Gastrocnemius medialis (tissue), 4 donors: ENCODE results near the gene GDI1.

Experiments used
- POLR2A ChIP-seq, 2 donors: fragments of 450-650 bp; IDR thresholded peaks; one replicate each; pipeline ENCODE4 v1.6.1; 2017; ENCODE audit warnings: antibody characterized with exemption in 2 of 2, mild to moderate bottlenecking in 2 of 2, moderate library complexity in 2 of 2
- TF ChIP-seq, protein P1 (sequence below), 5 experiments: fragments of 450-650 bp in 3 of 5; fragments of 200-600 bp in 2 of 5; sonication (generic) in 2 of 5; IDR thresholded peaks in 4 of 5; conservative IDR thresholded peaks in 1 of 5; 1 replicate in 4 of 5; 2 replicates in 1 of 5; pipeline ENCODE4 v1.5.1; 2016 to 2019; ENCODE audit warnings: antibody characterized with exemption in 5 of 5, mild to moderate bottlenecking in 3 of 5, moderate library complexity in 3 of 5

- TF ChIP-seq, protein P1, sequence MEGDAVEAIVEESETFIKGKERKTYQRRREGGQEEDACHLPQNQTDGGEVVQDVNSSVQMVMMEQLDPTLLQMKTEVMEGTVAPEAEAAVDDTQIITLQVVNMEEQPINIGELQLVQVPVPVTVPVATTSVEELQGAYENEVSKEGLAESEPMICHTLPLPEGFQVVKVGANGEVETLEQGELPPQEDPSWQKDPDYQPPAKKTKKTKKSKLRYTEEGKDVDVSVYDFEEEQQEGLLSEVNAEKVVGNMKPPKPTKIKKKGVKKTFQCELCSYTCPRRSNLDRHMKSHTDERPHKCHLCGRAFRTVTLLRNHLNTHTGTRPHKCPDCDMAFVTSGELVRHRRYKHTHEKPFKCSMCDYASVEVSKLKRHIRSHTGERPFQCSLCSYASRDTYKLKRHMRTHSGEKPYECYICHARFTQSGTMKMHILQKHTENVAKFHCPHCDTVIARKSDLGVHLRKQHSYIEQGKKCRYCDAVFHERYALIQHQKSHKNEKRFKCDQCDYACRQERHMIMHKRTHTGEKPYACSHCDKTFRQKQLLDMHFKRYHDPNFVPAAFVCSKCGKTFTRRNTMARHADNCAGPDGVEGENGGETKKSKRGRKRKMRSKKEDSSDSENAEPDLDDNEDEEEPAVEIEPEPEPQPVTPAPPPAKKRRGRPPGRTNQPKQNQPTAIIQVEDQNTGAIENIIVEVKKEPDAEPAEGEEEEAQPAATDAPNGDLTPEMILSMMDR (IDR thresholded peaks at IDR 0.05 in 4 of 5, conservative IDR thresholded peaks at IDR 0.05 in 1 of 5) = no peak
- no peak for TF ChIP-seq POLR2A (IDR thresholded peaks at IDR 0.05)
Measured at GRCh38 chrX:154429711-154430110, 7.2 kb upstream of the GDI1 start.
